GM19395 (cell line): ENCODE measurements around the gene AGPAT1.

Experiments
- ATAC-seq: cut with Tn5 transposase; IDR thresholded peaks from one replicate; pipeline ENCODE4 v1.9.1; 2021; ENCODE audit warnings: mild to moderate bottlenecking, moderate library complexity; ENCODE audit not compliant: unreplicated experiment

AGPAT1 gene

GRCh38 chr6:32173051-32173727 is 2.7 kb downstream of the AGPAT1 start:
- no peak for ATAC-seq

DNA sequence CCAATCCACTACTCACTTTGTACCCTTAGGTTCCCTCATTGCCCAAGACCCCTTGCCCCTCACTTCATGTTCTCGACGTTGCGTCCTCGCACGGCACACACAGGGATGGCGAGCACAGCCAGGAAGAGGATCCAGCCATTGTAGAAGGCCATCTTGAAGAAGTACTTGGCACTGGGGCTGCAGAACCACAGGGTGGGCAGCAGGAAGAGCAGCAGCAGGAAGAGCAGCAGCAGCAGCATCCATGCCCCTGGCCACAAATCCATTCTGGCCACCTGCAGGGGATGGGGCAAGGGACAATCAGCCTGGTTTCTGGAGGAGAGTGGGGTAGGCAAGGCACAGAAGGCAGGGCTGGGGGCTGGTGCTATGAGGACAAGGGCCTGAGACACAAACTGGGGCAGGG is 4.7 kb downstream of the AGPAT1 start:
- ATAC-seq, result no peak

GRCh38 chr6:32170294-32170693 is 5.6 kb downstream of the AGPAT1 start:
- ATAC-seq, result no peak

DNA sequence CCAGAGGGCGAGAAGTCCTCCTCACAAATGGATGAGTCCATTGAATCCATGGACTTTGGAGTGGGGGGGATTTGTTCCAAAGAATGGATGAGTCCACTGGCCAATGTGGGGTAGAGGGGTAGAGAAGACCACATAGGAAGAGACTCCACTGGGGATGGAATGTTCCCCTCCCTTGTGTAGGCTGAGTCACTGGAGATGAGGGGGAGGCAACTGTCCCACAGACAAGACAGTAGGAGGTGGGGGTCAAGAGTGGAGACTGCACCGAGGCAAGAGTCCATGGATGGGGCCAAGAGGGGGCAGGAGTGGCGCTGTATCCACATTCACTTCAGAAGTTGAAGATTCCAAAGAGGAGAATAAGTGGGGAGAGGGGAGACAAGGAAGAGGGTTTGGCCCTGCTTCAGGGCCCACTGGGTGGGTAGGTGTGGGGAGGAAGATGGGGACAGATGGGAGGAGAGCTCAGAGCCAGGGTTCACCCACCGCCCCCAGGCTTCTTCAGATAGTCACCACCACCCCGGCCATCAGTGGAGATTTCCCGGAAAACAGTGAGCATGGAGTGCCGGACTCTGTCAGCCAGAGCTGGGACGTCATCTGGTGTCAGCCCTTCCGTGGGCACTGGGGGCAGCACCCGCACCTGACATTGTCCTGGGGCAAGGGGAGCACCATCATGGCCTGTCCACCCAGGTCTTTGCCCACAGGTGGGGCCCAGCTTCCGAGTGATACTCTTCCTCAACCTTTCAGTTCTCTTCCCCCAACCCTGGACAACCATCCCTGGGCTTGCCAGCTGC is 6.9 kb downstream of the AGPAT1 start:
- ATAC-seq, result no peak

DNA sequence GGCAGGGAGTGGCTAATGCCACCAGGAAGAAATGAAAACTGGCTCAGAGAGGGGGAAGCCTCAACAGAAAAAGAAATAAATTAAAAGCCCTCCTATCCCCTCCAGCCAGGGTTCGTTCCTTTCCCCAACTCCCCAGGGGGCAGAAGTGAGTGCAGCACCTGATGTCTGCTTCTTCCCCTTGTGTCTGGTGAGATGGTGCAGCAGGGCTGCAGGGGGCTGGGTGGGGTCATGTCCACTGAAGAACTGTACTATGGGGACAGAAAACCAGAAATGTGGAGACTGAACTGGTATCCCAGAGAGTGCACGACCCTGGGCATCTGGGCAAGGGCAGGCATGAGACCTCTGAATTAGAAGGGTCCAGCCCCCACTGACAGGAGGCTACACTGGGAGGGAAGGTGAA is 7.5 kb downstream of the AGPAT1 start:
- no peak for ATAC-seq

- no peak for ATAC-seq
These were observed 8.1 kb downstream of the AGPAT1 start for GRCh38 chr6:32167761-32168262.

DNA sequence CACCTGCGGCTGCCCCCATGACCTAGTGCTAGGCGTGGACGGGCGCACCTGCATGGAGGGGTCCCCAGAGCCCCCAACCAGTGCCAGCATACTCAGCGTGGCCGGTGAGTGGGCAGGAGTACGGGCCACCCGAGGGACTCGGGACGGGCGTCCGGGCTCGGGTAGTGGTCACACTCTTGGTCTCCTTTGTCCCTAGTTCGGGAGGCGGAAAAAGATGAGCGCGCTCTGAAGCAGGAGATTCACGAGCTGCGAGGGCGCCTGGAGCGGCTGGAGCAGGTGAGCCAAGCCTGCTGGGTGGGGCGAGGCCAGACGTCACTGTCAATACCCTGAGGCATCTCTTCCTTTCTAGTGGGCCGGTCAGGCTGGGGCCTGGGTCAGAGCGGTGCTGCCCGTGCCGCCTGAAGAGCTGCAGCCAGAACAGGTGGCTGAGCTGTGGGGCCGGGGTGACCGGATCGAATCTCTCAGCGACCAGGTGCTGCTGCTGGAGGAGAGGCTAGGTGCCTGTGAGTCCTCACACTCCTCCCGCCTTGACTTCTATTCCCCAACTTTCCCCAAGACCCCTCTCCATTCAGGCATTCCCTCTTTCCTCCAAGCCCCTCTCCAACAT is 8.6 kb downstream of the AGPAT1 start:
- no peak for ATAC-seq

- no peak for ATAC-seq
These were observed 9.3 kb downstream of the AGPAT1 start for GRCh38 chr6:32166411-32167061.

DNA sequence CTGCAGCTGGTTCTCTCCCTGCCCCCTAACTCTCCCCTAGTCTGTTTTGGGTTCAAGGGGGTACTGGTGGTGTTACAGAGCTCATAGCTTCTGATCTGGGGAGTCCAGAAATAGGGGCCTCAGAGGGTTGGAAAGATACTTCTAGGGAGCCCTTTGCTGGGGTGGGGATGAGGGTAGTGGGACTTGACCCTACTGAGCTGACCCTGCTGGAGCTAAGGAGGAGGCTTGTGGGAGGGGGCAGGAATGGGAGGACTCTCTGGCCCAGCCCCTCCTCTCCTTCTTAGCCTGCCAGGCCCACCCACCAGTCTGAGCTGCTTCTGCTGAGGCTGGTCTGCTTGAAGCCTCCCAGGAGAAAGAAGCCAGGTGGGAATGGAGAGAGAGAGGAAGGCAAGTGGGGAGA is 11.6 kb downstream of the AGPAT1 start, which contains the start of gene EGFL8:
TSS of gene EGFL8 (plus strand) at position 301 of the 400 bp plus-strand sequence. CDS start 1,571 bp downstream, outside the sequence.
- ATAC-seq, result no peak

DNA sequence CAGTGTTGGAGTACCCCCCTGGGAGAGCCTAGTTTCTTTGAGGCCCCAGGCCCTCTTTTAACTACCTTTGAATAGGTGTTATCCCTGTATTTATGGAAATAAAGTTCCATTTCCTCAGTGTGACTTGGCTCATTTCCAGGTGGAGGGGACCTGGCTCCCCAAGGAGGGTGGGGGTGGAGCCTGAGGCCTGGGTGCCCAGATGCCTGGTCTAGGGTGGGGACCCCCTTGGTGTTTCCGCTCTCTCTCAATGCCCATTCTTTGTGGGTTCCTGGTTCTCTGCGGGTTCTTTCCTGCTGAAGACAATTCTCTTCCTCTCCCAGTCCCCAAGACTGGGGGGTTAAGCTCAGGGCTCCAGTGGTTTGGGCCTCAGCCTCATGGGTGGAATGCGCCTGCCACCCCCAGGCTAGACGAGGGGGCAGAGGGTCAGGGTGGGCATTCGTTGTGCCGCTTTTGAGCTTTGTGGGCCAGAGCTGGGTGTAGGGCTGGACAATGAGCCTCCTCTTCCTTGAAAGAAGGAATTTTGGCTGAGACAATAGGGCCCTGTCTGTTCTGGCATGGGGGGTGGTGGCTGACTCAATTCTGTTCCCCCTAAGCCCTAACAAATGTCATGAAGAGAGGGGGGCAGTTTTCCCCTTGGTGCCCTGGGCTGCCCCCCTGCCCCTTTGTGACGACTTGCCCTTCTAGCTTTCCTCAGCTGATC is 12.2 kb downstream of the AGPAT1 start:
- no peak for ATAC-seq

GRCh38 chr6:32158052-32158451 is 17.8 kb downstream of the AGPAT1 start:
- no peak for ATAC-seq

DNA sequence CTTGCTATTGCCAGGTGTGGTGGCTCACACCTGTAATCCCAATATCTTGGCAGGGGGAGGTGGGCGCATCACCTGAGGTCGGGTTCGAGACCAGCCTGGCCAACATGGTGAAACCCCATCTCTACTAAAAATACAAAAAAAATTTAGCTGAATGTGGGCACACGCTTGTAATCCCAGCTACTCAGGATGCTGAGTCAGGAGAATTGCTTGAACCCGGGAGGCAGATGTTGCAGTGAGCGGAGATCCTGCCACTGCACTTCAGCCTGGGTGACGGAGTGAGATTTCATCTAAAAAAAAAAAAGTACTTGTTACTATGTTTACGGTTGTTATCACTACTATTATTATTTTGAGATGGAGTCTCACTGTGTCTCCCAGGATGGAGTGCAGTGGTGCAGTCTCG is 19.0 kb downstream of the AGPAT1 start:
- no peak for ATAC-seq

DNA sequence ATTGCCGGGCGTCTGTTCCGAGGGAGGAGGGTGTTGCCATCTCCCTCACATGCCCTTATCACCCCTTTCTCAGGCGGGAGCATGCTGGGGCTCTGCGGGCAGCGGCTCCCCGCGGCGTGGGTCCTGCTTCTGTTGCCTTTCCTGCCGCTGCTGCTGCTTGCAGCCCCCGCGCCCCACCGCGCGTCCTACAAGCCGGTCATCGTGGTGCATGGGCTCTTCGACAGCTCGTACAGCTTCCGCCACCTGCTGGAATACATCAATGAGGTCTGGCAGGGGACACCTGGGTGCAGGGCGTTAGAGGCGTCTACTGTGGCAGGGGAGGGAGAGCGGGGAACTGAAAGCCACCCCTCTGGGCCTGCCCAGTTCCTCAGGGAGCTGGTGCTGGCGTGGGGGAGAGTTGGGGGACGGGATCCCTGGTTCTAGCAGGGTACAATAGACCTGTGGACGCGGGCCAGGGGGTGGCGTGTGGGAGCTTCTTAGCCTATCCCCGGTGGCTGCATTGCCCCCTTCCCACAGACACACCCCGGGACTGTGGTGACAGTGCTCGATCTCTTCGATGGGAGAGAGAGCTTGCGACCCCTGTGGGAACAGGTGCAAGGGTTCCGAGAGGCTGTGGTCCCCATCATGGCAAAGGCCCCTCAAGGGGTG is 21.2 kb downstream of the AGPAT1 start:
- ATAC-seq, result no peak

DNA sequence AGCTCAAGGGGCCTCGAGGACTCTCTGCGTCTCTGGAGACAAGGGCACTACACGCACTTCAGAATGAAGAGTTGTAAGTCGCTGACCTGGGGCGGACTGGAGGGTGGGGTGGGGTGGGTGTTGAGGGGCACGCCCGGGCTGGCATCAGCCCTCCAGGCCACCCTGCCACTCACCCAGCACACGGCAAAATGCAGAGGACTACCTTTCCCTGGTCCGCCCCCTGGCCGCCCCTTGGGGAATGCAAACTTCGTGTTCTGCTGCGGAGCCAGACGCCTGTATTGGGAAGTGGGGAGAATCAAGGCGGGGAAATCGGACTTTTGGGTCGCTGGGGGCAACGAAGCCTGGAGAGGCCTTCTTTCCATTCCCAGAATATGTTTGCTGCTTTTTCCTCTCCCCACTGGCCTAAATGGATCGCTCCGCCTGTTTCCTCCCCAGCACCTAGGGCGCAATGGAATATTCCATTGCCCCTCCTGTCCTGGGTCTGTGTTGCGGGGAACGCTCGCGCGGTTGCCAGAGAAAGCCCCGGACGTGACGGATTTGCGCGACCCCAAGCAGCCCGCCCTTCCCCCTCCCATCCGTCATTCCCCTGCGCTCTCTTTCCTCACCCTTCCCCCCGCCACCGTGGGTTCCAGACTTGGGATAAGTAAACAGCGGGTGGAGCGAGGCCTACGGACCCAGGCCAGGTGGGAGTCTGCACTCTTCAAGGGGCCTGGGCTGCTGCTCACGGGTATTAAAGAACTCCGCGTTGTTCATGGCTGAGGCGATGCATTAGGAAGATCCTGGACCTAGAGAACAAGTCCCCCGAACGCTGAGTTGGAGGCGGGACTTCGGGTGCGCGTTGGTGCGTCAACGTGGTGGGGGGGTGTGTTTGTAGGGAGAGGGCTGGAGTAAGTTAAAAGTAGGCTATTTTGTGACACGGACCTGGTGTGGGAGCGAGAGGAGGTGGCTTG is 22.0 kb downstream of the AGPAT1 start, which contains the start of gene PPT2:
TSS of gene PPT2 (plus strand) at position 578 of the 950 bp plus-strand sequence. CDS start 454 bp downstream, outside the sequence.
- ATAC-seq, result no peak

DNA sequence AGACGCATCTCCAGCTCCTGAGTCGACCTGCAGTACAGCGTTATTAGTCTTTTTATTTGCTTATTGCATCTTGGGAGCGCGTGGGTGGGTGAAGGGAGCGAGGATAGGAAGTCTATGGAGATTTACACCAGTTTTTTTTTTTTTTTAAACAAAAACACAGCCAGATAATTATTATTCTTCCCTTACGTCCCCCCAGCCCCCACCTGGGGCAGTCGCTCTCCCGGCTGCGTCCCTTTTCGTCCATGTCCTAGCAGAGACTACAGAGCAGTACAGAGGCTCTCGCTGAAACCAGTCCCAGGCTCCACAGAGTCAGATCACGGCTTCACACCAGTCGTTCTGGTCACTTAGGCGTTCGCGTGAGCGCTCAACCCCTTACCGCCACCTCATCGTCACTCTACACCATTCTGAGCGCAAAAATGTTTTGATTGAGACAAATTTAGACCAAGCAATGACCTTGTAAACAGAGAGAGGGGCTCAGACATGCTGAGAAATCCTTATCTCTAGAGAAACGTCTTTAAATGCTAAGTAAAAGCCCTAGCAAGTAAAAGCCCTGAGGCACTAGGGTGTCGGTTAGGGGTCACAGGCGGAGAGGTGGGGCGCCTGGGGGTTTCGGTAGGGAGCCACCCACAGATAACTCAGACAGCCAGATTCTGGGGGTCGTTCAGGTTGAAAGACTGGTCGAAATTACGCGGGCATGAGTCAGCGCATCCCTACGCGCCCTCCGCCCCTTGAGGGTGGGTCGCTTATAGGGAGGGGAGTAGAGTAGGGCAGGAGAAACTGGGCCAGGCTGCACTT is 22.9 kb downstream of the AGPAT1 start:
- no peak for ATAC-seq

DNA sequence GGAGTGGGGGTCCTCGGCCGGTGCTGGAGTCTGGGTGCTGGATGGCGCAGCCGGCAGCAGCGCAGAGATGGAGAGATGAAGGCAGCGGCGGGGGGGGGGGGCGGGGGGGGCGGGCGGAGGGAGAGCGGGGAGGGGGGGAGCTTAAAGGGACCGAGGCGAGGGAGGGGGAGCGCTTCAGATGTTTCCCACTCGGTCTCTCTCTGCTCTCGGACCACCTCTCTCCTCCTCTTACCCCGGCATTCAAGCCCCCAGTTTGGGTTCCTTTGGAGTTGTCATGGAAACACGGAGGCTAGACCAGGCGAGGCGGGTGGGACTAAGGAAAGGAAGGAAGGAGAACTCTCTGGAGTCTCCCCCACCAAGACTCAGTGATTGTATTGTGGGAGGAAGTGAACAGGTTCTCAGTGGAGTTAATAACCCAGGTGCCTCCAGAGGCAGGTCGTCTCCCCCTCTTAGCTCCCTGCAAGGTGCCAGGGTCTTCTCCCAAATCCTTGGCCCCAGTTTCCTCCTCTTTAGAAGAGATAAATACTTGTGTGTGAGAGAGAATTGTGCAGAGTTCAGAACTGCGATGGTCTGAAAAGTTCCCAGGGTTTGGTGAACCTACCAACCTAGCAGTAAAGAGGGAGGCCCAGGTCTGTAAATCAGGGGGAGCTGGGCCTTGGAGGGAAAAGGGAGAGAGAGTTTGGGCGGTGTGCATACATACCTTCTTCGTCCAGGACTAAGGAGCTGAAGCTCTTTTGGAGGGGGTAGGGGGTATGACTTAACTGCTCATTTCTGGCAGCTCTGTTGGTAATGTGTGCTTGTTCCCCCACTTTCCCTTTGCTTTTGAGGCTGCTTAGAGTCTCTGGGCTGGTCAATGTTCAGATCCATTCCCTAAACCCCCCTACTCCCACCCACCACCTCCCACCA is 23.8 kb downstream of the AGPAT1 start, which contains the start of gene PRRT1:
TSS of gene PRRT1 (minus strand) at position 77 of the 906 bp plus-strand sequence. CDS start 112 bp downstream, outside the sequence.
- no peak for ATAC-seq
